Transverse colon (tissue), 4 donors: ENCODE measurements around the gene EPHB6.

ENCODE experiments used
- CTCF ChIP-seq, 5 experiments: fragments of 200-600 bp in 3 of 5; fragments of 450-650 bp in 2 of 5; sonication (generic) in 3 of 5; IDR thresholded peaks; 1 replicate in 2 of 5; 2 replicates in 3 of 5; pipeline ENCODE4 v1.5.1; 2016 to 2017; ENCODE audit warnings: antibody characterized with exemption in 5 of 5, inconsistent platforms in 3 of 5, mild to moderate bottlenecking in 2 of 5, moderate library complexity in 1 of 5
- EP300 ChIP-seq: sonication (generic); formaldehyde crosslinking; IDR thresholded peaks from one replicate; pipeline ENCODE4 v1.6.1; 2017; ENCODE audit warnings: antibody characterized with exemption, low read depth
- POLR2A ChIP-seq: fragments of 450-650 bp; IDR thresholded peaks from one replicate; pipeline ENCODE4 v1.6.1; 2016; ENCODE audit warnings: antibody characterized with exemption, mild to moderate bottlenecking, moderate library complexity
- POLR2AphosphoS5 ChIP-seq, 3 donors: sonication (generic); formaldehyde crosslinking; IDR thresholded peaks; one replicate each; pipeline ENCODE4 v1.6.1; 2016; ENCODE audit warnings: antibody characterized with exemption in 3 of 3

- TF ChIP-seq CTCF (IDR thresholded peaks at IDR 0.05) (no peak), POLR2A (no peak), POLR2AphosphoS5 (IDR thresholded peaks at IDR 0.05) (no peak), EP300 (no peak)
These were observed 53.4 kb downstream of the EPHB6 start for GRCh38 chr7:142908290-142908689.
